HEK293T (cell line): ENCODE data around the gene APP.

Source experiments
- ARNT ChIP-seq: fragments of 450-650 bp; IDR thresholded peaks from 2 replicates; pipeline ENCODE4 v1.6.1; 2017; ENCODE audit warnings: mild to moderate bottlenecking
- BHLHE40 ChIP-seq: fragments of 450-650 bp; IDR thresholded peaks from 2 replicates; pipeline ENCODE4 v1.6.1; 2016; ENCODE audit warnings: mild to moderate bottlenecking, moderate library complexity, borderline replicate concordance
- CTBP1 ChIP-seq: fragments of 450-650 bp; IDR thresholded peaks from 2 replicates; pipeline ENCODE4 v1.6.1; 2016; ENCODE audit warnings: borderline replicate concordance
- FOXA1 ChIP-seq: fragments of 450-650 bp; IDR thresholded peaks from 2 replicates; pipeline ENCODE4 v1.6.1; 2016; ENCODE audit warnings: mild to moderate bottlenecking
- SP1 ChIP-seq: fragments of 450-650 bp; IDR thresholded peaks from 2 replicates; pipeline ENCODE4 v1.6.1; 2017
- TARDBP ChIP-seq: fragments of 450-650 bp; IDR thresholded peaks from 2 replicates; pipeline ENCODE4 v1.6.1; 2016
- ZNF384 ChIP-seq: fragments of 450-650 bp; IDR thresholded peaks from 2 replicates; pipeline ENCODE4 v1.6.1; 2016

- TF ChIP-seq CTBP1 (no peak), ZNF384 (no peak), BHLHE40 (no peak), TARDBP (no peak), SP1 (no peak), FOXA1 (no peak), ARNT (no peak)
Observed at GRCh38 chr21:26052057-26052456, 118.5 kb downstream of the APP start.
